ENCODE measurements around the gene CDH8. TPM values are rescaled to one million over a fixed set of nuclear protein-coding genes. Genes with fewer than 3 reads are reported as not detected.

CDH8 gene
- total and polyA plus RNA-seq, 2 donors (not counting 3 experiments of a cell fraction or from before 2014, with no cell fraction given) = not detected

DNA sequence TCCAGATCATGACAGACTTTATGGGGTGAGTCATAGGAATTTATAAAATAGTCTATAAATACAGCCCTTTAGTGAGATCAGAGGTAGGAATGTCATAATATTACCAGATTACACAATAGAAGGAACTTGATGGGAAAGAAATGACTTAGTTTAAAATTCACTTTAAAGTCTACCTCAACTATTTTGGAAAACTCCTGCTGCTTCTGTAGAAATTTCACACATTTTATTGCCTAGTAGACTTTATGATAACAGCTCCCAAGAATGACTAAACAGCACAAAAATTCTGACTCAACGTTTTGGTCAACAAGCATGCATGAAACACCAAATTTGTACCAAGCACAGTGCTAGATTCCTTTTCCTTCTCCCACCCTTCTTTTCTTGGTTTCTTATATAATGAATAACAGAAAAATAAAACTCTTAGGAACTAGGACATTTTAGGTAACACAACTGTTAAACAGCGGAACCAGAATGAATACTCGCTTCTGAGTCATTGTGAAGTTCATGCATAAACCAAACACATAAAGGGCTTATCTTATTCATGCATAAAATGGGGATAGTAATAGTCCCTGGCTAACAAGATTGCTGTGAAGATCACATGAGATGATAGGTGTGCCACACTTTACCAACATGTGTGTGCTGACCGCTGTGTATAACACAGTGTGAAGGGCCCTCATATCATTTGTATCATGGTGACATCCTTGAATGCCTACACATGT, 243.9 kb downstream of the CDH8 start:
- no peak overlapping the region for H3K4me2 ChIP-seq (ENCODE audit: insufficient read depth, low read length)
- dilution Hi-C loops (cut with MboI; ENCODE audit: extremely low pct_ligation_motif_present, low sequenced_read_pairs) (no loop called here), intact Hi-C loops (cut with micrococcal nuclease) (no loop called here)
- H3K27ac ChIP-seq (ENCODE audit: insufficient read depth, low read depth, low read length) = no peak overlapping the region
- POLR2A ChIA-PET = no interaction called here
- BruUV-seq (replicated peaks) = no TSS peak
- no peak overlapping the region for H2AFZ ChIP-seq (ENCODE audit: low read depth, low read length)
- FAIRE-seq (no peak), DNase-seq (ENCODE audit: low read depth, low spot score) (no peak)
- no peaks in the 10 kb centered on the region for H3K79me2 ChIP-seq (ENCODE audit: control insufficient read depth, insufficient read depth, low read length)
- CTCF ChIA-PET = no interaction called here
- TF ChIP-seq POLR2AphosphoS5 (IDR thresholded peaks at IDR 0.05; ENCODE audit: insufficient read depth, low read depth, low read length) (no peak), FOS (IDR thresholded peaks at IDR 0.05; ENCODE audit: borderline replicate concordance, insufficient read depth, low read length) (no peak), MYC (IDR thresholded peaks at IDR 0.05; ENCODE audit: low read depth, low read length) (no peak), POLR2A (IDR thresholded peaks at IDR 0.05; ENCODE audit: low read depth, low read length) (no peak), JUN (IDR thresholded peaks at IDR 0.05; ENCODE audit: borderline replicate concordance, insufficient read depth, insufficient read length, low read depth) (no peak), GATA2 (IDR thresholded peaks at IDR 0.05; ENCODE audit: insufficient read depth, insufficient read length, low read depth, low read length) (no peak), EZH2 (IDR thresholded peaks at IDR 0.05; ENCODE audit: borderline replicate concordance, low read depth, low read length, severe bottlenecking) (no peak), MAX (IDR thresholded peaks at IDR 0.05; ENCODE audit: insufficient read depth, insufficient read length) (no peak), CTCF (IDR thresholded peaks at IDR 0.05; ENCODE audit: extremely low read depth in 1 of 2, insufficient read depth in 1 of 2, low read depth in 1 of 2, low read length in 2 of 2) (no peak)
- no peaks in the 10 kb centered on the region for H3K36me3 ChIP-seq (ENCODE audit: control insufficient read depth in 2 of 2, extremely low read depth in 1 of 2, insufficient read depth in 2 of 2, low read length in 2 of 2)
- no peaks in the 10 kb centered on the region for H3K27me3 ChIP-seq (ENCODE audit: control insufficient read depth in 2 of 2, insufficient read depth in 2 of 2, low read length in 2 of 2)
- H3K9me1 ChIP-seq (replicated peaks; ENCODE audit: control insufficient read depth, extremely low read depth, insufficient read depth, low read length) = no peaks in the 10 kb centered on the region
- H4K20me1 ChIP-seq (replicated peaks; ENCODE audit: control insufficient read depth, extremely low read depth, insufficient read depth, low read length) = no peaks in the 10 kb centered on the region
- H3K4me1 ChIP-seq (ENCODE audit: control insufficient read depth, extremely low read depth, insufficient read depth, low read length) = no peaks in the 10 kb centered on the region
- H3K9ac ChIP-seq (replicated peaks; ENCODE audit: extremely low read depth, insufficient read depth, low read length) = no peak overlapping the region
- peaks cover 2% of the 10 kb centered on the region for H3K9me3 ChIP-seq (replicated peaks; ENCODE audit: control insufficient read depth, insufficient read depth, low read length)
- H3K4me3 ChIP-seq (replicated peaks in 1 of 3; ENCODE audit: insufficient read depth in 1 of 3, low read depth in 1 of 3, low read length in 3 of 3) = no peak overlapping the region
